ENCODE data around the gene NKTR.

Gene NKTR

GRCh38 chr3:42672515-42672914 is 72.0 kb downstream of the NKTR start:
- no peak overlapping the region for H2AFZ ChIP-seq (ENCODE audit: low read depth)
- H4K20me1 ChIP-seq (ENCODE audit: insufficient read depth), result no peaks in the 10 kb centered on the region
- no peak overlapping the region for H3K4me3 ChIP-seq (IDR thresholded peaks at IDR 0.05; ENCODE audit: insufficient read depth, low read depth, low read length)
- peaks cover under 1% of the 10 kb centered on the region for H3K4me1 ChIP-seq (ENCODE audit: low read depth, poor library complexity, severe bottlenecking)
- no peak overlapping the region for H3K9ac ChIP-seq
- TF ChIP-seq CTCF (conservative IDR thresholded peaks at IDR 0.05; ENCODE audit: low read depth, low read length), result no peak
- no peaks in the 10 kb centered on the region for H3K36me3 ChIP-seq (ENCODE audit: insufficient read depth)
- H3K27ac ChIP-seq, result no peak overlapping the region
- no peak overlapping the region for H3K4me2 ChIP-seq
- no peaks in the 10 kb centered on the region for H3K27me3 ChIP-seq (ENCODE audit: insufficient read depth, low read depth)
- H3K79me2 ChIP-seq (ENCODE audit: insufficient read depth, low read depth), result no peaks in the 10 kb centered on the region

- H3K4me1 ChIP-seq (ENCODE audit: low read depth, poor library complexity, severe bottlenecking), result peaks cover 6% of the 10 kb centered on the region
- no peaks in the 10 kb centered on the region for H3K27me3 ChIP-seq (ENCODE audit: insufficient read depth, low read depth)
- no peaks in the 10 kb centered on the region for H4K20me1 ChIP-seq (ENCODE audit: insufficient read depth)
- H3K36me3 ChIP-seq (ENCODE audit: insufficient read depth), result no peaks in the 10 kb centered on the region
- H3K9ac ChIP-seq, result no peak overlapping the region
- no peak for TF ChIP-seq CTCF (conservative IDR thresholded peaks at IDR 0.05; ENCODE audit: low read depth, low read length)
- no peak overlapping the region for H3K27ac ChIP-seq
- no peaks in the 10 kb centered on the region for H3K79me2 ChIP-seq (ENCODE audit: insufficient read depth, low read depth)
- H3K4me3 ChIP-seq (IDR thresholded peaks at IDR 0.05; ENCODE audit: insufficient read depth, low read depth, low read length), result no peak overlapping the region
- no peak overlapping the region for H2AFZ ChIP-seq (ENCODE audit: low read depth)
- H3K4me2 ChIP-seq, result no peak overlapping the region
Measured at GRCh38 chr3:42673082-42673481, 72.6 kb downstream of the NKTR start.

- Histone ChIP-seq H3K4me1 (ENCODE audit: low read depth, poor library complexity, severe bottlenecking) (peaks cover 17% of the 10 kb centered on the region), H4K20me1 (ENCODE audit: insufficient read depth) (no peaks in the 10 kb centered on the region), H3K27ac (no peak overlapping the region), H3K9ac (no peak overlapping the region), H3K27me3 (ENCODE audit: insufficient read depth, low read depth) (no peaks in the 10 kb centered on the region), H3K36me3 (ENCODE audit: insufficient read depth) (no peaks in the 10 kb centered on the region), H3K4me3 (IDR thresholded peaks at IDR 0.05; ENCODE audit: insufficient read depth, low read depth, low read length) (no peak overlapping the region), H3K79me2 (ENCODE audit: insufficient read depth, low read depth) (no peaks in the 10 kb centered on the region), H3K4me2 (no peak overlapping the region), H2AFZ (ENCODE audit: low read depth) (no peak overlapping the region)
- TF ChIP-seq CTCF (conservative IDR thresholded peaks at IDR 0.05; ENCODE audit: low read depth, low read length), result no peak
Measured at GRCh38 chr3:42674146-42674545, 73.7 kb downstream of the NKTR start.

GRCh38 chr3:42675909-42676308 is 75.4 kb downstream of the NKTR start:
- no peaks in the 10 kb centered on the region for H3K79me2 ChIP-seq (ENCODE audit: insufficient read depth, low read depth)
- no peak for TF ChIP-seq CTCF (conservative IDR thresholded peaks at IDR 0.05; ENCODE audit: low read depth, low read length)
- H2AFZ ChIP-seq (ENCODE audit: low read depth), result no peak overlapping the region
- no peak overlapping the region for H3K4me3 ChIP-seq (IDR thresholded peaks at IDR 0.05; ENCODE audit: insufficient read depth, low read depth, low read length)
- no peak overlapping the region for H3K4me2 ChIP-seq
- H3K27me3 ChIP-seq (ENCODE audit: insufficient read depth, low read depth), result no peaks in the 10 kb centered on the region
- no peak overlapping the region for H3K9ac ChIP-seq
- H3K4me1 ChIP-seq (ENCODE audit: low read depth, poor library complexity, severe bottlenecking), result peaks cover 18% of the 10 kb centered on the region
- H3K36me3 ChIP-seq (ENCODE audit: insufficient read depth), result no peaks in the 10 kb centered on the region
- H3K27ac ChIP-seq, result no peak overlapping the region
- no peaks in the 10 kb centered on the region for H4K20me1 ChIP-seq (ENCODE audit: insufficient read depth)
